GM12892 (cell line): ENCODE data around the gene ATP11A.

ENCODE experiments used
- POLR2A ChIP-seq: IDR thresholded peaks from 2 replicates; pipeline ENCODE4 v1.6.1; 2011; ENCODE audit warnings: low read depth, low read length, control low read depth
- POLR2AphosphoS5 ChIP-seq: IDR thresholded peaks from 2 replicates; pipeline ENCODE4 v1.6.1; 2011; ENCODE audit warnings: low read depth, low read length, control low read depth
- TAF1 ChIP-seq: IDR thresholded peaks from 2 replicates; pipeline ENCODE4 v1.6.1; 2011; ENCODE audit warnings: low read depth, mild to moderate bottlenecking, control low read depth, low read length, borderline replicate concordance

GRCh38 chr13:112821340-112822055, 131.7 kb downstream of the ATP11A start:
- no peak for TF ChIP-seq TAF1
- TF ChIP-seq POLR2A: no peak
- TF ChIP-seq POLR2AphosphoS5: no peak
